ENCODE results near the gene CHRND. TPM values are rescaled to one million over a fixed set of nuclear protein-coding genes. Genes with fewer than 3 reads are reported as not detected.

Gene CHRND
- total RNA-seq, 1 donor from 2014 or later = not detected

DNA sequence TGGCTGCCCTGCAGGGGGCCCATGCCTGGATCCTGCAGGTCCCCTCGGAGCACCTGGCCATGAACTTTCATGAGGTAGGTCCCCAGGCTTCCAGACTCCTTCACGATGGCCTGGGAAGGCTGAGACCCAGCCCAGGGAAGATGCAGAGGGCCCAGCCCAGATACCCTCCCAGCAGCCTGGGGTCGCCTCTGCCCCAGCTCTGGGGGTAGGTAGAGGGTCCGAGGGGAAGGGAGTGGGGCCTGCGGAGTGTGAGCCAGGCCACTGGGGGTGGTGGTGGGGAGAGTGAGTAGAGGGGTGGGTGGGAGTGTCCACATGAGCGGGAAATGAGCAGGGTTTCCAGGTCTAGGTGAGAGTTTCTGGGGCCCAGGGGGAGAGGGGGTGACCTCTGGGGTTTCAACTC, 1.2 kb upstream of the CHRND start:
- DNase-seq (ENCODE audit: low read depth) = no peak
- Histone ChIP-seq H3K27me3 (ENCODE audit: control insufficient read depth, insufficient read depth, low read length) (peaks cover 72% of the 10 kb centered on the region), H3K36me3 (ENCODE audit: control insufficient read depth, insufficient read depth, low read length) (no peaks in the 10 kb centered on the region), H3K4me3 (ENCODE audit: low read depth, low read length) (no peak overlapping the region)
- TF ChIP-seq CTCF (IDR thresholded peaks at IDR 0.05; ENCODE audit: insufficient read depth, low read length, poor library complexity, severe bottlenecking) = no peak

DNA sequence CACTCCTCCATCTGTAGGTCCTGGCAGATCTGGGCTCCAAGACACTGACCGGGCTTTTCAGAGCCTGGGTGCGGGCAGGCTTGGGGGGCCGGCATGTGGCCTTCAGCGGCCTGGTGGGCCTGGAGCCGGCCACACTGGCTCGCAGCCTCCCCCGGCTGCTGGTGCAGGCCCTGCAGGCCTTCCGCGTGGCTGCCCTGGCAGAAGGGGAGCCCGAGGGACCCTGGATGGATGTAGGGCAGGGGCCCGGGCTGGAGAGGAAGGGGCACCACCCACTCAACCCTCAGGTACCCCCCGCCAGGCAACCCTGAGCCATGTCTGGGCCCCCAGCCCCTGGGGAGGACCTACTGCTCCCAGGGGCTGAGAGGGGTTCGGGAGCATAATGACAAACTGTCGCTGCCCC, 761 bp upstream of the CHRND start:
- peaks cover 69% of the 10 kb centered on the region for H3K27me3 ChIP-seq (ENCODE audit: control insufficient read depth, insufficient read depth, low read length)
- TF ChIP-seq CTCF (IDR thresholded peaks at IDR 0.05; ENCODE audit: insufficient read depth, low read length, poor library complexity, severe bottlenecking) = no peak
- no peaks in the 10 kb centered on the region for H3K36me3 ChIP-seq (ENCODE audit: control insufficient read depth, insufficient read depth, low read length)
- no peak for DNase-seq (ENCODE audit: low read depth)
- H3K4me3 ChIP-seq (ENCODE audit: low read depth, low read length) = no peak overlapping the region

- peaks cover 59% of the 10 kb centered on the region for H3K27me3 ChIP-seq (ENCODE audit: control insufficient read depth, insufficient read depth, low read length)
Observed at GRCh38 chr2:232526372-232526941, 497 bp downstream of the CHRND start.

GRCh38 chr2:232527905-232528470, 2.0 kb downstream of the CHRND start:
- Histone ChIP-seq H3K4me3 (ENCODE audit: low read depth, low read length) (no peak overlapping the region), H3K36me3 (ENCODE audit: control insufficient read depth, insufficient read depth, low read length) (no peaks in the 10 kb centered on the region), H3K27me3 (ENCODE audit: control insufficient read depth, insufficient read depth, low read length) (peaks cover 44% of the 10 kb centered on the region)
- DNase-seq (ENCODE audit: low read depth) = no peak
- no peak for TF ChIP-seq CTCF (IDR thresholded peaks at IDR 0.05; ENCODE audit: insufficient read depth, low read length, poor library complexity, severe bottlenecking)

More at GRCh38 chr2:232526372-232526941, 497 bp downstream of the CHRND start:
- no peak for TF ChIP-seq CTCF (IDR thresholded peaks at IDR 0.05; ENCODE audit: insufficient read depth, low read length, poor library complexity, severe bottlenecking)
- no peaks in the 10 kb centered on the region for H3K36me3 ChIP-seq (ENCODE audit: control insufficient read depth, insufficient read depth, low read length)
- no peak overlapping the region for H3K4me3 ChIP-seq (ENCODE audit: low read depth, low read length)
- no peak for DNase-seq (ENCODE audit: low read depth)

DNA sequence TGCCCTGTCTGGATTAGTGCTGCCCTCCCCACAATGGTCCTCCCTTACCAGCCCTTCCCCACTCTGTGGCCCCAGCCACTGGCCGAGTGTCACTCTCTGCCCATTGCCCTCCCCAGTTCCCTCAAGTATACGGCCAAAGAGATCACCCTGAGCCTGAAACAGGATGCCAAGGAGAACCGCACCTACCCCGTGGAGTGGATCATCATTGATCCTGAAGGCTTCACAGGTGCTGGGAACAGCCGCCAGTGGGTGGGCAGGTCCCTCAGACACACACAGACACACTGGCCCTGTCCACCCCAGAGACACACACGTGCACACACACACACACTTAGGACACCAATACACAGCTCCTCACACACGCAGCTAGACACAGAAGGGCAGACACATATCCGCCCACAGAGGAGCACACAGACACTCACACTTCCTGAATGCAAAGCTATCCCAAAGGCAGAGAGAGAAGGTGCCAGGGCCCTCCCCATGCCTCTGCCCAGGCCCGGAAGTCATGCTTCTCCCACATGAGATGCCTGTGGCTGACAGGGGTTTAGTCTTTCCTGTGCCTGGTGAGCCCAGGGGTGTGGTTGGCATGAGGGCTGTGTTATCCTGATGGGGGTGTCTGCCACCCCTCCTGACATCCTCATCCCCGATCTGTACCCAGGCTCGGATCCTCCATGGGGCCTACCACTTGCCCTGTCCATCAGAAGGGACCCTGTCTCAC, 2.9 kb downstream of the CHRND start:
- no peak for TF ChIP-seq CTCF (IDR thresholded peaks at IDR 0.05; ENCODE audit: insufficient read depth, low read length, poor library complexity, severe bottlenecking)
- Histone ChIP-seq H3K27me3 (ENCODE audit: control insufficient read depth, insufficient read depth, low read length) (peaks cover 34% of the 10 kb centered on the region), H3K36me3 (ENCODE audit: control insufficient read depth, insufficient read depth, low read length) (no peaks in the 10 kb centered on the region), H3K4me3 (ENCODE audit: low read depth, low read length) (no peak overlapping the region)
- DNase-seq (ENCODE audit: low read depth) = no peak
